Gastroesophageal sphincter (tissue), 4 donors: Measurements from ENCODE around the gene KCNS3. TPM values are rescaled to one million over a fixed set of nuclear protein-coding genes. Genes with fewer than 3 reads are reported as not detected.

ENCODE experiments used
- ATAC-seq: fragments of 150-250 bp; one replicate; pipeline ENCODE4 v1.9.1; 2016; ENCODE audit warnings: mild to moderate bottlenecking, moderate library complexity
- H3K27ac ChIP-seq, 4 donors: fragments of 200-600 bp; sonication (generic) in 3 of 4; 1 replicate in 3 of 4; 2 replicates in 1 of 4; pipeline ENCODE4 v1.5.1; 2016 to 2019
- H3K27me3 ChIP-seq: fragments of 200-600 bp; sonication (generic); one replicate; pipeline ENCODE4 v1.5.1; 2019
- H3K36me3 ChIP-seq, 2 donors: fragments of 200-600 bp; sonication (generic); one replicate each; pipeline ENCODE4 v1.5.1; 2019; ENCODE audit warnings: control low read depth in 1 of 2
- H3K4me1 ChIP-seq, 3 donors: fragments of 200-600 bp; sonication (generic); 1 replicate in 2 of 3; 2 replicates in 1 of 3; pipeline ENCODE4 v1.5.1; 2016 to 2019; ENCODE audit warnings: control low read depth in 2 of 3
- H3K4me3 ChIP-seq, 2 donors: fragments of 200-600 bp; sonication (generic); one replicate each; pipeline ENCODE4 v1.5.1; 2019; ENCODE audit warnings: mild to moderate bottlenecking in 1 of 2, moderate library complexity in 1 of 2
- H3K9me3 ChIP-seq, 3 donors: fragments of 200-600 bp; sonication (generic); one replicate each; pipeline ENCODE4 v1.5.1; 2017 to 2019; ENCODE audit warnings: control low read depth in 2 of 3
- CTCF ChIP-seq, 4 experiments: fragments of 200-600 bp in 2 of 4; fragments of 450-650 bp in 2 of 4; sonication (generic) in 1 of 4; IDR thresholded peaks; one replicate each; pipeline ENCODE4 v1.5.1; 2017 to 2019; ENCODE audit warnings: antibody characterized with exemption in 4 of 4, mild to moderate bottlenecking in 2 of 4, moderate library complexity in 2 of 4
- EP300 ChIP-seq: sonication (generic); formaldehyde crosslinking; IDR thresholded peaks from one replicate; pipeline ENCODE4 v1.6.1; 2017; ENCODE audit warnings: antibody characterized with exemption, mild to moderate bottlenecking
- POLR2A ChIP-seq, 2 donors: fragments of 450-650 bp; IDR thresholded peaks; one replicate each; pipeline ENCODE4 v1.6.1; 2017; ENCODE audit warnings: antibody characterized with exemption in 2 of 2, mild to moderate bottlenecking in 2 of 2, moderate library complexity in 1 of 2
- POLR2AphosphoS5 ChIP-seq: sonication (generic); formaldehyde crosslinking; IDR thresholded peaks from one replicate; pipeline ENCODE4 v1.6.1; 2017; ENCODE audit warnings: antibody characterized with exemption
- WGBS, 2 donors: methylation state at CpG; one replicate each; pipeline ENCODE4 v1.1.5; 2018; ENCODE audit warnings: low coverage in 1 of 2; 5-methylcytosine and 5-hydroxymethylcytosine counted together
- total RNA-seq, 4 donors: library from RNA; depleted of rRNA; stranded (reverse); fragments of >200 nt; gene quantifications; one replicate each; pipeline ENCODE4 v1.1.0, GENCODE V29; 2016

Gene KCNS3
- total RNA-seq, 4 donors from 2014 or later = 37.3 to 61.3 (median 38.0) TPM

GRCh38 chr2:17873021-17873420 is 5.4 kb upstream of the KCNS3 start:
- ATAC-seq = no peak
- TF ChIP-seq POLR2A (IDR thresholded peaks at IDR 0.05) = no peak
- TF ChIP-seq CTCF (IDR thresholded peaks at IDR 0.05) = no peak
- TF ChIP-seq EP300 = no peak
- TF ChIP-seq POLR2AphosphoS5 = no peak
- Histone ChIP-seq H3K36me3 (no peaks in the 10 kb centered on the region), H3K27me3 (peaks cover 5% of the 10 kb centered on the region), H3K4me3 (no peak overlapping the region), H3K27ac (no peak overlapping the region), H3K4me1 (peaks cover 0 to 10% (median 0%) of the 10 kb centered on the region in 3 donors), H3K9me3 (no peaks in the 10 kb centered on the region)
- WGBS, 2 donors = 68% methylated on average over 2 of the region's 2 CpGs; no CpG with 5 or more reads in 1 of the 2 donors

- WGBS, 2 donors = 67 to 92% methylated on average over 1 to 2 of the region's 4 CpGs
- TF ChIP-seq POLR2A (IDR thresholded peaks at IDR 0.05) (no peak), CTCF (IDR thresholded peaks at IDR 0.05) (no peak), EP300 (no peak), POLR2AphosphoS5 (no peak)
- Histone ChIP-seq H3K9me3 (no peaks in the 10 kb centered on the region), H3K27ac (no peak overlapping the region), H3K36me3 (no peaks in the 10 kb centered on the region), H3K27me3 (peaks cover 5% of the 10 kb centered on the region), H3K4me1 (peaks cover 0 to 28% (median 4%) of the 10 kb centered on the region in 3 donors), H3K4me3 (no peak overlapping the region)
- no peak for ATAC-seq
Observed at GRCh38 chr2:17876590-17876989, 1.9 kb upstream of the KCNS3 start.

- WGBS, 2 donors = 0 to 11% methylated on average over 6 to 9 of the region's 28 CpGs
- Histone ChIP-seq H3K4me3 (peak overlapping the region; percentile 41 to 80), H3K9me3 (no peaks in the 10 kb centered on the region), H3K27me3 (peaks cover 5% of the 10 kb centered on the region), H3K4me1 (peaks cover 0 to 28% (median 4%) of the 10 kb centered on the region in 3 donors), H3K27ac (peak overlapping the region in 3 of 4 donors; percentile 78 to 83 (median 82)), H3K36me3 (no peaks in the 10 kb centered on the region)
- TF ChIP-seq EP300 (no peak), POLR2A (IDR thresholded peaks at IDR 0.05) (no peak), CTCF (IDR thresholded peaks at IDR 0.05) (no peak), POLR2AphosphoS5 (no peak)
- ATAC-seq = peak; percentile 6
Observed at GRCh38 chr2:17877811-17878280, 621 bp upstream of the KCNS3 start.

GRCh38 chr2:17879137-17879912 is 858 bp downstream of the KCNS3 start:
- Histone ChIP-seq H3K36me3 (no peaks in the 10 kb centered on the region), H3K27me3 (peaks cover 5% of the 10 kb centered on the region), H3K27ac (peak overlapping the region in 3 of 4 donors; percentile 82 to 83 (median 83)), H3K4me3 (peak overlapping the region; percentile 41 to 80), H3K9me3 (no peaks in the 10 kb centered on the region), H3K4me1 (peaks cover 0 to 28% (median 4%) of the 10 kb centered on the region in 3 donors)
- WGBS, 2 donors = 2 to 3% methylated on average over 13 to 26 of the region's 49 CpGs
- TF ChIP-seq POLR2A (IDR thresholded peaks at IDR 0.05) = no peak
- peak; percentile 53 for TF ChIP-seq POLR2AphosphoS5
- peak in 1 of 4 experiments; percentile 39 for TF ChIP-seq CTCF (IDR thresholded peaks at IDR 0.05)
- no peak for TF ChIP-seq EP300
- peak; percentile 61 for ATAC-seq

GRCh38 chr2:17879913-17880274 is 1.4 kb downstream of the KCNS3 start:
- Histone ChIP-seq H3K9me3 (no peaks in the 10 kb centered on the region), H3K27ac (peak overlapping the region in 2 of 4 donors; percentile 83), H3K27me3 (peaks cover 5% of the 10 kb centered on the region), H3K36me3 (no peaks in the 10 kb centered on the region), H3K4me1 (peaks cover 0 to 28% (median 4%) of the 10 kb centered on the region in 3 donors), H3K4me3 (peak overlapping the region; percentile 41 to 80)
- TF ChIP-seq POLR2AphosphoS5 (no peak), CTCF (IDR thresholded peaks at IDR 0.05) (no peak), POLR2A (IDR thresholded peaks at IDR 0.05) (no peak), EP300 (no peak)
- 38 to 39% methylated on average over 7 to 9 of the region's 9 CpGs for WGBS, 2 donors
- no peak for ATAC-seq
